Spleen (tissue), 11 donors: ENCODE data around the gene GUCY1A2. TPM values are rescaled to one million over a fixed set of nuclear protein-coding genes. Genes with fewer than 3 reads are reported as not detected.
"Not testable (repeated sequence)": the region's sequence is repeated elsewhere in the genome, so short reads cannot be mapped to it uniquely, and the experiment has no call there.

Experiments
- DNase-seq: peaks from one replicate; pipeline ENCODE4 v3.0.0-alpha.2; 2020
- H3K27ac ChIP-seq, 8 donors: fragments of 200-600 bp; sonication (generic) in 7 of 8; 1 replicate in 4 of 8; 2 replicates in 4 of 8; pipeline versions ENCODE4 v1.5.0 to v1.8.0; 2016 to 2021; ENCODE audit warnings: inconsistent platforms in 4 of 8, mild to moderate bottlenecking in 4 of 8, moderate library complexity in 1 of 8
- H3K27me3 ChIP-seq, 7 donors: fragments of 200-600 bp; sonication (generic) in 6 of 7; replicated peaks in 1 of 7; 1 replicate in 4 of 7; 2 replicates in 3 of 7; pipeline versions ENCODE4 v1.5.0 to v1.8.0; 2016 to 2021; ENCODE audit warnings: inconsistent platforms in 3 of 7, mild to moderate bottlenecking in 1 of 7
- H3K36me3 ChIP-seq, 6 donors: fragments of 200-600 bp; sonication (generic) in 5 of 6; 1 replicate in 4 of 6; 2 replicates in 2 of 6; pipeline versions ENCODE4 v1.5.0 to v1.8.0; 2016 to 2021; ENCODE audit warnings: inconsistent platforms in 2 of 6
- H3K4me1 ChIP-seq, 6 donors: fragments of 200-600 bp; sonication (generic) in 5 of 6; 1 replicate in 3 of 6; 2 replicates in 3 of 6; pipeline versions ENCODE4 v1.5.0 to v1.8.0; 2016 to 2021; ENCODE audit warnings: inconsistent platforms in 3 of 6
- H3K4me3 ChIP-seq, 8 donors: fragments of 200-600 bp; sonication (generic) in 7 of 8; 1 replicate in 4 of 8; 2 replicates in 4 of 8; pipeline versions ENCODE4 v1.5.0 to v1.8.0; 2016 to 2021; ENCODE audit warnings: inconsistent platforms in 4 of 8, mild to moderate bottlenecking in 4 of 8, moderate library complexity in 2 of 8
- H3K9me3 ChIP-seq, 8 donors: fragments of 200-600 bp; sonication (generic) in 7 of 8; 1 replicate in 4 of 8; 2 replicates in 4 of 8; pipeline versions ENCODE4 v1.5.0 to v1.8.0; 2016 to 2021; ENCODE audit warnings: inconsistent platforms in 4 of 8
- CTCF ChIP-seq, 11 experiments: fragments of 200-600 bp in 7 of 11; fragments of 450-650 bp in 4 of 11; sonication (generic) in 4 of 11; IDR thresholded peaks in 8 of 11; conservative IDR thresholded peaks in 3 of 11; 1 replicate in 7 of 11; 2 replicates in 4 of 11; pipeline versions ENCODE4 v1.4.0 to v1.8.0; 2016 to 2021; ENCODE audit warnings: antibody characterized with exemption in 11 of 11, inconsistent platforms in 4 of 11, mild to moderate bottlenecking in 1 of 11
- POLR2A ChIP-seq, 3 donors: fragments of 450-650 bp; IDR thresholded peaks; one replicate each; pipeline ENCODE4 v1.5.1; 2017; ENCODE audit warnings: antibody characterized with exemption in 3 of 3, mild to moderate bottlenecking in 1 of 3
- POLR2AphosphoS5 ChIP-seq, 3 donors: sonication (generic); formaldehyde crosslinking; IDR thresholded peaks; one replicate each; pipeline ENCODE4 v1.5.1; 2017; ENCODE audit warnings: antibody characterized with exemption in 3 of 3
- WGBS, 5 donors: extraction: QIAGEN DNeasy Blood & Tissue Kit in 3 of 5; methylation state at CpG; one replicate each; pipeline versions ENCODE4 v1.1.5 to v1.1.7; 2013 to 2018; 5-methylcytosine and 5-hydroxymethylcytosine counted together
- intact Hi-C: fragments of 100-400 bp; cut with DNase I; formaldehyde crosslinking; loops from one replicate; pipeline ENCODE4 v1.15.0; 2023; ENCODE audit warnings: low total_unique reads
- polyA plus RNA-seq, 3 donors: library from polyadenylated mRNA; stranded (reverse); fragments of 200-250 nt; gene quantifications; one replicate each; pipeline ENCODE4 v1.2.1, GENCODE V29; 2013
- total RNA-seq, 7 donors: library from RNA; depleted of rRNA in 3 of 7; stranded (reverse); fragments of >200 nt in 3 of 7; fragmentation: NEBNext Ultra II Directional in 4 of 7; extraction: Animal tissue kit (Norgen Biotek cat#: 25700) in 4 of 7; gene quantifications; one replicate each; pipeline versions ENCODE4 v1.1.0 to v1.2.1, GENCODE V29; 2016 to 2021
- donor health status: healthy with polysubstance abuse.
- donor health status: DM: no; HTN: no; CAD: no; lungs with moderate emphysema.
- donor health status: DM: no; HTN: no; CAD: no.
- donor health status: Bipolar disorder and iron deficiency.
- donor health status: healthy.
- donor health status: DM: no; HTN: no; CAD: no.
- donor health status: DM: yes; HTN: yes; CAD: no.

The GUCY1A2 gene
- total and polyA plus RNA-seq, 10 donors: 0.32 to 64.0 (median 17.6) TPM

GRCh38 chr11:106904826-106905225 is 113.5 kb downstream of the GUCY1A2 start:
- no peak overlapping the region for H3K4me3 ChIP-seq
- H3K4me1 ChIP-seq: no peaks in the 10 kb centered on the region
- H3K9me3 ChIP-seq: peaks cover 0 to 22% (median 6%) of the 10 kb centered on the region in 8 donors
- no peaks in the 10 kb centered on the region for H3K27me3 ChIP-seq
- intact Hi-C loops: no loop called here
- H3K36me3 ChIP-seq: no peaks in the 10 kb centered on the region
- TF ChIP-seq CTCF (IDR thresholded peaks at IDR 0.05 in 8 of 11, conservative IDR thresholded peaks at IDR 0.05 in 3 of 11) (no peak), POLR2A (IDR thresholded peaks at IDR 0.05) (no peak), POLR2AphosphoS5 (IDR thresholded peaks at IDR 0.05) (no peak)
- no peak for DNase-seq
- H3K27ac ChIP-seq: no peak overlapping the region
- 0 to 76% (median 72%) methylated on average over 2 of the region's 2 CpGs for WGBS, 5 donors

- 83 to 98% (median 92%) methylated on average over 1 of the region's 1 CpG for WGBS, 5 donors
- Histone ChIP-seq H3K4me3 (no peak overlapping the region), H3K27ac (no peak overlapping the region), H3K27me3 (no peaks in the 10 kb centered on the region), H3K4me1 (no peaks in the 10 kb centered on the region), H3K36me3 (no peaks in the 10 kb centered on the region), H3K9me3 (no peaks in the 10 kb centered on the region)
- intact Hi-C loops: no loop called here
- no peak for TF ChIP-seq POLR2AphosphoS5 (IDR thresholded peaks at IDR 0.05)
- TF ChIP-seq CTCF (IDR thresholded peaks at IDR 0.05 in 8 of 11, conservative IDR thresholded peaks at IDR 0.05 in 3 of 11): no peak
- TF ChIP-seq POLR2A (IDR thresholded peaks at IDR 0.05): no peak
- DNase-seq: no peak
Observed at GRCh38 chr11:106889718-106890117, 128.6 kb downstream of the GUCY1A2 start.

GRCh38 chr11:106888386-106888785 is 129.9 kb downstream of the GUCY1A2 start:
- no peak for DNase-seq
- no peaks in the 10 kb centered on the region for H3K36me3 ChIP-seq
- no peak overlapping the region for H3K27ac ChIP-seq
- TF ChIP-seq CTCF (IDR thresholded peaks at IDR 0.05 in 8 of 11, conservative IDR thresholded peaks at IDR 0.05 in 3 of 11): no peak
- TF ChIP-seq POLR2AphosphoS5 (IDR thresholded peaks at IDR 0.05): no peak
- no peak for TF ChIP-seq POLR2A (IDR thresholded peaks at IDR 0.05)
- no peaks in the 10 kb centered on the region for H3K27me3 ChIP-seq
- H3K4me3 ChIP-seq: no peak overlapping the region
- intact Hi-C loops: no loop called here
- 80 to 88% (median 88%) methylated on average over 5 of the region's 5 CpGs for WGBS, 5 donors
- peaks cover 0 to 8% (median 6%) of the 10 kb centered on the region in 8 donors for H3K9me3 ChIP-seq
- no peaks in the 10 kb centered on the region for H3K4me1 ChIP-seq

GRCh38 chr11:106883693-106884092 is 134.6 kb downstream of the GUCY1A2 start:
- H3K4me1 ChIP-seq, H3K27me3 ChIP-seq, H3K36me3 ChIP-seq, intact Hi-C loops, H3K4me3 ChIP-seq, H3K27ac ChIP-seq, DNase-seq: not testable (repeated sequence)
- peaks cover 0 to 11% (median 6%) of the 10 kb centered on the region in 8 donors for H3K9me3 ChIP-seq
- 71 to 85% (median 72%) methylated on average over 5 of the region's 5 CpGs for WGBS, 5 donors
